ENCODE measurements around the gene ME1. TPM values are rescaled to one million over a fixed set of nuclear protein-coding genes. Genes with fewer than 3 reads are reported as not detected.
A peak's percentile ranks its signal among the peaks of the same experiment; 100 is the strongest.
"Not testable (repeated sequence)": the region's sequence is repeated elsewhere in the genome, so short reads cannot be mapped to it uniquely, and the experiment has no call there.

The ME1 gene
- total RNA-seq, 2 donors from 2014 or later, result not detected

GRCh38 chr6:83192871-83193746, 237.7 kb downstream of the ME1 start, which contains the start of the genes PGM3 and RWDD2A:
Gene PGM3, minus strand, starts transcription at chr6:83193265. Its CDS starts 2,253 bp downstream, at chr6:83191012.
Gene RWDD2A, plus strand, starts transcription at chr6:83193357. Its CDS starts 1,095 bp downstream, at chr6:83194452.
- Mint-ChIP-seq H3K27ac (peak within 1 kb of the TSS; percentile 95), H3K36me3 (peaks cover 6 to 10% of the 10 kb centered on the region in 2 donors), H3K9me3 (no peaks in the 10 kb centered on the region)
- ATAC-seq (peak; percentile 97 to 98), DNase-seq (ENCODE audit: low spot score in 2 of 2) (peak; percentile 86 to 91)

GRCh38 chr6:83192456-83192855, 238.4 kb downstream of the ME1 start:
- Mint-ChIP-seq H3K27ac (peak overlapping the region; percentile 94 to 95), H3K9me3 (no peaks in the 10 kb centered on the region), H3K36me3 (peaks cover 6 to 10% of the 10 kb centered on the region in 2 donors)
- DNase-seq (ENCODE audit: low spot score in 2 of 2) (no peak), ATAC-seq (peak; percentile 3 to 28)

GRCh38 chr6:83191974-83192373, 238.9 kb downstream of the ME1 start:
- H3K27ac Mint-ChIP-seq, result peak overlapping the region in 1 of 2 donors; percentile 95
- not testable (repeated sequence) for DNase-seq (ENCODE audit: low spot score in 2 of 2); H3K9me3 Mint-ChIP-seq; ATAC-seq
- H3K36me3 Mint-ChIP-seq, result peaks cover 6 to 10% of the 10 kb centered on the region in 2 donors

GRCh38 chr6:83190626-83191025, 240.2 kb downstream of the ME1 start:
- DNase-seq (ENCODE audit: low spot score in 2 of 2) (no peak), ATAC-seq (no peak)
- Mint-ChIP-seq H3K9me3 (no peaks in the 10 kb centered on the region), H3K36me3 (peaks cover 10% of the 10 kb centered on the region in 2 donors), H3K27ac (no peak overlapping the region)

GRCh38 chr6:83188501-83188900, 242.3 kb downstream of the ME1 start:
- Mint-ChIP-seq H3K9me3 (no peaks in the 10 kb centered on the region), H3K27ac (no peak overlapping the region), H3K36me3 (peaks cover 10 to 19% of the 10 kb centered on the region in 2 donors)
- DNase-seq (ENCODE audit: low spot score in 2 of 2) (no peak), ATAC-seq (no peak)

- ATAC-seq (no peak), DNase-seq (ENCODE audit: low spot score in 2 of 2) (no peak)
- H3K27ac Mint-ChIP-seq, result no peak overlapping the region
- H3K9me3 Mint-ChIP-seq, result no peaks in the 10 kb centered on the region
- H3K36me3 Mint-ChIP-seq, result peaks cover 9 to 17% of the 10 kb centered on the region in 2 donors
Observed at GRCh38 chr6:83185096-83185495, 245.8 kb downstream of the ME1 start.

GRCh38 chr6:83183082-83183828, 247.6 kb downstream of the ME1 start:
- H3K36me3 Mint-ChIP-seq, result peaks cover 9 to 17% of the 10 kb centered on the region in 2 donors
- peak overlapping the region in 1 of 2 donors; percentile 62 for H3K27ac Mint-ChIP-seq
- ATAC-seq (no peak), DNase-seq (ENCODE audit: low spot score in 2 of 2) (no peak)
- H3K9me3 Mint-ChIP-seq, result no peaks in the 10 kb centered on the region

GRCh38 chr6:83182114-83182513, 248.7 kb downstream of the ME1 start:
- ATAC-seq, result no peak

GRCh38 chr6:83180426-83180950, 250.4 kb downstream of the ME1 start:
- Mint-ChIP-seq H3K9me3 (no peaks in the 10 kb centered on the region), H3K36me3 (peaks cover 9 to 12% of the 10 kb centered on the region in 2 donors), H3K27ac (no peak overlapping the region)
- DNase-seq (ENCODE audit: low spot score in 2 of 2), result no peak
- ATAC-seq, result no peak

More at GRCh38 chr6:83182114-83182513, 248.7 kb downstream of the ME1 start:
- no peak for DNase-seq (ENCODE audit: low spot score in 2 of 2)
- Mint-ChIP-seq H3K36me3 (peaks cover 9 to 17% of the 10 kb centered on the region in 2 donors), H3K27ac (no peak overlapping the region), H3K9me3 (no peaks in the 10 kb centered on the region)

GRCh38 chr6:83176246-83176645, 254.6 kb downstream of the ME1 start:
- peaks cover 0 to 7% of the 10 kb centered on the region in 2 donors for H3K36me3 Mint-ChIP-seq
- no peaks in the 10 kb centered on the region for H3K9me3 Mint-ChIP-seq
- ATAC-seq, result no peak

GRCh38 chr6:83169511-83169910, 261.3 kb downstream of the ME1 start:
- H3K27ac Mint-ChIP-seq, result peak overlapping the region in 1 of 2 donors; percentile 29
- no peak for ATAC-seq
- H3K36me3 Mint-ChIP-seq, result peaks cover 0 to 4% of the 10 kb centered on the region in 2 donors
- H3K9me3 Mint-ChIP-seq, result no peaks in the 10 kb centered on the region
- DNase-seq (ENCODE audit: low spot score in 2 of 2), result no peak

More at GRCh38 chr6:83176246-83176645, 254.6 kb downstream of the ME1 start:
- no peak overlapping the region for H3K27ac Mint-ChIP-seq
- DNase-seq (ENCODE audit: low spot score in 2 of 2), result no peak

GRCh38 chr6:83169106-83169505, 261.7 kb downstream of the ME1 start:
- no peak for DNase-seq (ENCODE audit: low spot score in 2 of 2)
- Mint-ChIP-seq H3K36me3 (peaks cover 0 to 4% of the 10 kb centered on the region in 2 donors), H3K27ac (no peak overlapping the region), H3K9me3 (no peaks in the 10 kb centered on the region)
- no peak for ATAC-seq

- DNase-seq (ENCODE audit: low spot score in 2 of 2) (no peak), ATAC-seq (no peak)
- Mint-ChIP-seq H3K27ac (no peak overlapping the region), H3K9me3 (no peaks in the 10 kb centered on the region), H3K36me3 (peaks cover 0 to 4% of the 10 kb centered on the region in 2 donors)
Observed at GRCh38 chr6:83168556-83168955, 262.3 kb downstream of the ME1 start.

- ATAC-seq, result no peak
- Mint-ChIP-seq H3K36me3 (peaks cover 0 to 4% of the 10 kb centered on the region in 2 donors), H3K9me3 (no peaks in the 10 kb centered on the region)
Observed at GRCh38 chr6:83167726-83168278, 263.0 kb downstream of the ME1 start.

More at GRCh38 chr6:83167726-83168278, 263.0 kb downstream of the ME1 start:
- no peak for DNase-seq (ENCODE audit: low spot score in 2 of 2)
- H3K27ac Mint-ChIP-seq, result no peak overlapping the region

All from activated naive CD4-positive, alpha-beta T cell treated with anti-CD3 and anti-CD28 coated beads, Interleukin-2, amount 50 U/mL, for 72 hours (primary cell).